Measurements from ENCODE around the gene SKOR1. TPM values are rescaled to one million over a fixed set of nuclear protein-coding genes. Genes with fewer than 3 reads are reported as not detected.

Gene SKOR1
- total RNA-seq, 1 experiment from 2014 or later = 0.22 TPM

DNA sequence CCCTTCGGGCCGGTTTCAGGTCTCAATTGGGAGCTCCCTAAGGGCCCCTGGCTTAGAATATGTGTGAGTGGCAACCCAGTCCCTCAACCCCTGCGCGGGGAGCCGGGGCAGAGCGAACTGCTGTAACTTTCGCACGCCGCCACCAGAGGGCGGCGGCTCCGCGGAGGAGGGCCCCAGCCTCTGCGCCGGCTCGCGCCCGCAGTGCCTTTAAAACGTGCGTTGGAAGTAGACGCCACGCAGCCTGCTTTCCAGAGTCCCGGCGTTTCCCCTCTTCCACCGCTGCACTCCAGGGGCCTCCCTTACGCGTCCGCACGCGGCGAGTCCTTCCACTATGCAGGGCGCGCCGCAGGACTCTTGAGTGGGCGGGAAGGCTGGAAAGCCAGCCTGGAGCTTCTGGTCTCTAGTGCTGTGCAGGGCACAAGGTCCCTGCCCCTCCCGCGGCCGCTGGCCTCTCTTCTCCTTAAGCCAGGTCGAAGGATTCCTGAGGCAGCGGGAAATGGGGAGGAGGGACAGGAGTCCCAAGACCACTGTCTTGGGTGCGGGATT lies 38.2 kb downstream of the SKOR1 start (continued):
- TF ChIP-seq MYBL2 (CRISPR knock-in tag; IDR thresholded peaks at IDR 0.05) (peak; percentile 21; the same call in 1 of the 2 replicates), NFYB (CRISPR knock-in tag; conservative IDR thresholded peaks at IDR 0.05; ENCODE audit: low read depth) (no peak), ZNF396 (CRISPR knock-in tag; IDR thresholded peaks at IDR 0.05; ENCODE audit: borderline replicate concordance) (no peak), RELA (CRISPR knock-in tag; IDR thresholded peaks at IDR 0.05; ENCODE audit: borderline replicate concordance) (no peak), ELF4 (CRISPR knock-in tag; IDR thresholded peaks at IDR 0.05; ENCODE audit: low read depth) (no peak; the same call in 1 of the 2 replicates), AFF4 (CRISPR knock-in tag; IDR thresholded peaks at IDR 0.05; ENCODE audit: borderline replicate concordance) (no peak), ZNF423 (CRISPR knock-in tag; IDR thresholded peaks at IDR 0.05) (0 out of 2 replicates have a peak, but pooled peaks have one; percentile 17), ZNF219 (CRISPR knock-in tag; IDR thresholded peaks at IDR 0.05; ENCODE audit: borderline replicate concordance) (no peak), MXD4 (CRISPR knock-in tag; IDR thresholded peaks at IDR 0.05; ENCODE audit: borderline replicate concordance) (no peak), TEAD1 (CRISPR knock-in tag; IDR thresholded peaks at IDR 0.05) (peak; percentile 68; the same call in 1 of the 2 replicates), TCF7 (CRISPR knock-in tag; IDR thresholded peaks at IDR 0.05; ENCODE audit: low read depth) (no peak), E2F1 (CRISPR knock-in tag; IDR thresholded peaks at IDR 0.05) (no peak), ZNF416 (CRISPR knock-in tag; IDR thresholded peaks at IDR 0.05) (no peak), GTF2I (CRISPR knock-in tag; conservative IDR thresholded peaks at IDR 0.05) (no peak), ZBTB21 (CRISPR knock-in tag; IDR thresholded peaks at IDR 0.05; ENCODE audit: borderline replicate concordance) (0 out of 2 replicates have a peak, but pooled peaks have one; percentile 32), ERG (CRISPR knock-in tag; IDR thresholded peaks at IDR 0.05) (no peak), STAT6 (CRISPR knock-in tag; conservative IDR thresholded peaks at IDR 0.05; ENCODE audit: low read depth) (no peak)
- TF ChIP-seq, protein P1, sequence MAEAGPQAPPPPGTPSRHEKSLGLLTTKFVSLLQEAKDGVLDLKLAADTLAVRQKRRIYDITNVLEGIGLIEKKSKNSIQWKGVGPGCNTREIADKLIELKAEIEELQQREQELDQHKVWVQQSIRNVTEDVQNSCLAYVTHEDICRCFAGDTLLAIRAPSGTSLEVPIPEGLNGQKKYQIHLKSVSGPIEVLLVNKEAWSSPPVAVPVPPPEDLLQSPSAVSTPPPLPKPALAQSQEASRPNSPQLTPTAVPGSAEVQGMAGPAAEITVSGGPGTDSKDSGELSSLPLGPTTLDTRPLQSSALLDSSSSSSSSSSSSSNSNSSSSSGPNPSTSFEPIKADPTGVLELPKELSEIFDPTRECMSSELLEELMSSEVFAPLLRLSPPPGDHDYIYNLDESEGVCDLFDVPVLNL (CRISPR knock-in tag; IDR thresholded peaks at IDR 0.05; ENCODE audit: borderline replicate concordance, low read depth) = no peak
- TF ChIP-seq, protein P2, sequence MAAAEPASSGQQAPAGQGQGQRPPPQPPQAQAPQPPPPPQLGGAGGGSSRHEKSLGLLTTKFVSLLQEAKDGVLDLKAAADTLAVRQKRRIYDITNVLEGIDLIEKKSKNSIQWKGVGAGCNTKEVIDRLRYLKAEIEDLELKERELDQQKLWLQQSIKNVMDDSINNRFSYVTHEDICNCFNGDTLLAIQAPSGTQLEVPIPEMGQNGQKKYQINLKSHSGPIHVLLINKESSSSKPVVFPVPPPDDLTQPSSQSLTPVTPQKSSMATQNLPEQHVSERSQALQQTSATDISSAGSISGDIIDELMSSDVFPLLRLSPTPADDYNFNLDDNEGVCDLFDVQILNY (CRISPR knock-in tag; IDR thresholded peaks at IDR 0.05) = peak; percentile 79; the same call in 1 of the 2 replicates
- TF ChIP-seq, protein P3, sequence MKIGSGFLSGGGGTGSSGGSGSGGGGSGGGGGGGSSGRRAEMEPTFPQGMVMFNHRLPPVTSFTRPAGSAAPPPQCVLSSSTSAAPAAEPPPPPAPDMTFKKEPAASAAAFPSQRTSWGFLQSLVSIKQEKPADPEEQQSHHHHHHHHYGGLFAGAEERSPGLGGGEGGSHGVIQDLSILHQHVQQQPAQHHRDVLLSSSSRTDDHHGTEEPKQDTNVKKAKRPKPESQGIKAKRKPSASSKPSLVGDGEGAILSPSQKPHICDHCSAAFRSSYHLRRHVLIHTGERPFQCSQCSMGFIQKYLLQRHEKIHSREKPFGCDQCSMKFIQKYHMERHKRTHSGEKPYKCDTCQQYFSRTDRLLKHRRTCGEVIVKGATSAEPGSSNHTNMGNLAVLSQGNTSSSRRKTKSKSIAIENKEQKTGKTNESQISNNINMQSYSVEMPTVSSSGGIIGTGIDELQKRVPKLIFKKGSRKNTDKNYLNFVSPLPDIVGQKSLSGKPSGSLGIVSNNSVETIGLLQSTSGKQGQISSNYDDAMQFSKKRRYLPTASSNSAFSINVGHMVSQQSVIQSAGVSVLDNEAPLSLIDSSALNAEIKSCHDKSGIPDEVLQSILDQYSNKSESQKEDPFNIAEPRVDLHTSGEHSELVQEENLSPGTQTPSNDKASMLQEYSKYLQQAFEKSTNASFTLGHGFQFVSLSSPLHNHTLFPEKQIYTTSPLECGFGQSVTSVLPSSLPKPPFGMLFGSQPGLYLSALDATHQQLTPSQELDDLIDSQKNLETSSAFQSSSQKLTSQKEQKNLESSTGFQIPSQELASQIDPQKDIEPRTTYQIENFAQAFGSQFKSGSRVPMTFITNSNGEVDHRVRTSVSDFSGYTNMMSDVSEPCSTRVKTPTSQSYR (CRISPR knock-in tag; IDR thresholded peaks at IDR 0.05) = 0 out of 2 replicates have a peak, but pooled peaks have one; percentile 36
- TF ChIP-seq, protein P4, sequence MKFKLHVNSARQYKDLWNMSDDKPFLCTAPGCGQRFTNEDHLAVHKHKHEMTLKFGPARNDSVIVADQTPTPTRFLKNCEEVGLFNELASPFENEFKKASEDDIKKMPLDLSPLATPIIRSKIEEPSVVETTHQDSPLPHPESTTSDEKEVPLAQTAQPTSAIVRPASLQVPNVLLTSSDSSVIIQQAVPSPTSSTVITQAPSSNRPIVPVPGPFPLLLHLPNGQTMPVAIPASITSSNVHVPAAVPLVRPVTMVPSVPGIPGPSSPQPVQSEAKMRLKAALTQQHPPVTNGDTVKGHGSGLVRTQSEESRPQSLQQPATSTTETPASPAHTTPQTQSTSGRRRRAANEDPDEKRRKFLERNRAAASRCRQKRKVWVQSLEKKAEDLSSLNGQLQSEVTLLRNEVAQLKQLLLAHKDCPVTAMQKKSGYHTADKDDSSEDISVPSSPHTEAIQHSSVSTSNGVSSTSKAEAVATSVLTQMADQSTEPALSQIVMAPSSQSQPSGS (CRISPR knock-in tag; IDR thresholded peaks at IDR 0.05; ENCODE audit: borderline replicate concordance, low read depth) = no peak
- TF ChIP-seq, protein P5, sequence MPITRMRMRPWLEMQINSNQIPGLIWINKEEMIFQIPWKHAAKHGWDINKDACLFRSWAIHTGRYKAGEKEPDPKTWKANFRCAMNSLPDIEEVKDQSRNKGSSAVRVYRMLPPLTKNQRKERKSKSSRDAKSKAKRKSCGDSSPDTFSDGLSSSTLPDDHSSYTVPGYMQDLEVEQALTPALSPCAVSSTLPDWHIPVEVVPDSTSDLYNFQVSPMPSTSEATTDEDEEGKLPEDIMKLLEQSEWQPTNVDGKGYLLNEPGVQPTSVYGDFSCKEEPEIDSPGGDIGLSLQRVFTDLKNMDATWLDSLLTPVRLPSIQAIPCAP (CRISPR knock-in tag; IDR thresholded peaks at IDR 0.05) = no peak

All from WTC11 (cell line).